Measurements from ENCODE around the gene KHDRBS1. TPM values are rescaled to one million over a fixed set of nuclear protein-coding genes. Genes with fewer than 3 reads are reported as not detected.
"Not testable (repeated sequence)": the region's sequence is repeated elsewhere in the genome, so short reads cannot be mapped to it uniquely, and the experiment has no call there.

Gene KHDRBS1
- total and polyA plus RNA-seq, 4 donors, result 83.9 to 188 (median 119) TPM

- WGBS (ENCODE audit: insufficient coverage), result 89% methylated on average over 1 of the region's 1 CpG
Measured at GRCh38 chr1:32007591-32007940, 6.1 kb upstream of the KHDRBS1 start.

DNA sequence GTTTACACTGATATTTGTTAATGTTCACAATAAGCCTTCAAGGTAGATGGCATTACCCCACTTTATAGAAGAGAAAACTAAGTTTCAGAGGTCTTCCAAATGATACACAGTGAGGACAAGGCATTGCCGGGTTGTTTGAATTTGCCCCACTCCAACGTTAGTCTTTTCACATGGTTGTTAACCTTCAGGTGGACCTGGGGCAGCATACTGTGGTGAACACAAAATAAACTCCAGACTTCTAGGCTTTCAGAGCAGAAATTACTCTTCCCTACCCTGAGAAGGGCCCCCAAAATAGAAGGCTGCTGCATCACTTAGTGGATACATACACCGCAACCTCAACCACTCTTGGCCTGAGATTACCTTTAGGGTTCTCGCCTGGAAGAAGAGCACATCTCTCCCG, 3.4 kb upstream of the KHDRBS1 start:
- no peak for DNase-seq (ENCODE audit: low read depth in 4 of 6, low spot score in 6 of 6)
- Histone ChIP-seq H3K4me1 (ENCODE audit: control insufficient read depth, insufficient read depth, low read length) (no peaks in the 10 kb centered on the region), H3K36me3 (ENCODE audit: control insufficient read depth, insufficient read depth, low read length) (no peaks in the 10 kb centered on the region), H3K4me3 (ENCODE audit: low read depth, low read length) (no peak overlapping the region), H3K27me3 (ENCODE audit: control insufficient read depth, insufficient read depth, low read length) (no peaks in the 10 kb centered on the region), H3K9me3 (ENCODE audit: control insufficient read depth, insufficient read depth, low read length) (no peaks in the 10 kb centered on the region), H3K27ac (ENCODE audit: low read depth, low read length) (no peak overlapping the region)
- WGBS (ENCODE audit: insufficient coverage), result 43% methylated on average over 1 of the region's 5 CpGs

More at GRCh38 chr1:32007591-32007940, 6.1 kb upstream of the KHDRBS1 start:
- H3K4me1 ChIP-seq (ENCODE audit: control insufficient read depth, insufficient read depth, low read length), result no peaks in the 10 kb centered on the region
- no peaks in the 10 kb centered on the region for H3K36me3 ChIP-seq (ENCODE audit: control insufficient read depth, insufficient read depth, low read length)
- DNase-seq (ENCODE audit: low read depth in 4 of 6, low spot score in 6 of 6), result no peak
- no peak overlapping the region for H3K4me3 ChIP-seq (ENCODE audit: low read depth, low read length)
- H3K27ac ChIP-seq (ENCODE audit: low read depth, low read length), result no peak overlapping the region
- H3K9me3 ChIP-seq (ENCODE audit: control insufficient read depth, insufficient read depth, low read length), result no peaks in the 10 kb centered on the region
- no peaks in the 10 kb centered on the region for H3K27me3 ChIP-seq (ENCODE audit: control insufficient read depth, insufficient read depth, low read length)

- 60% methylated on average over 7 of the region's 12 CpGs for WGBS (ENCODE audit: insufficient coverage)
- Histone ChIP-seq H3K4me1 (ENCODE audit: control insufficient read depth, insufficient read depth, low read length) (peaks cover 5% of the 10 kb centered on the region), H3K9me3 (ENCODE audit: control insufficient read depth, insufficient read depth, low read length) (no peaks in the 10 kb centered on the region), H3K4me3 (ENCODE audit: low read depth, low read length) (peak overlapping the region; percentile 86), H3K36me3 (ENCODE audit: control insufficient read depth, insufficient read depth, low read length) (peaks cover 3% of the 10 kb centered on the region), H3K27ac (ENCODE audit: low read depth, low read length) (peak overlapping the region; percentile 97), H3K27me3 (ENCODE audit: control insufficient read depth, insufficient read depth, low read length) (no peaks in the 10 kb centered on the region)
- DNase-seq (ENCODE audit: low read depth in 4 of 6, low spot score in 6 of 6), result peak in 1 of 6 donors; percentile 47
Measured at GRCh38 chr1:32012709-32013385, 821 bp upstream of the KHDRBS1 start.

GRCh38 chr1:32014199-32014947, 705 bp downstream of the KHDRBS1 start:
- Histone ChIP-seq H3K27ac (ENCODE audit: low read depth, low read length) (peak overlapping the region; percentile 97), H3K27me3 (ENCODE audit: control insufficient read depth, insufficient read depth, low read length) (no peaks in the 10 kb centered on the region), H3K9me3 (ENCODE audit: control insufficient read depth, insufficient read depth, low read length) (no peaks in the 10 kb centered on the region), H3K36me3 (ENCODE audit: control insufficient read depth, insufficient read depth, low read length) (peaks cover 9% of the 10 kb centered on the region), H3K4me1 (ENCODE audit: control insufficient read depth, insufficient read depth, low read length) (peaks cover 15% of the 10 kb centered on the region), H3K4me3 (ENCODE audit: low read depth, low read length) (peak overlapping the region; percentile 86)
- DNase-seq (ENCODE audit: low read depth in 4 of 6, low spot score in 6 of 6), result peak in 5 of 6 donors; percentile 12 to 86 (median 58)
- WGBS (ENCODE audit: insufficient coverage), result under 1% methylated on average over 47 of the region's 55 CpGs

GRCh38 chr1:32014948-32015273, 1.2 kb downstream of the KHDRBS1 start:
- H3K4me1 ChIP-seq (ENCODE audit: control insufficient read depth, insufficient read depth, low read length), result peaks cover 18% of the 10 kb centered on the region
- no peaks in the 10 kb centered on the region for H3K27me3 ChIP-seq (ENCODE audit: control insufficient read depth, insufficient read depth, low read length)
- H3K27ac ChIP-seq (ENCODE audit: low read depth, low read length), result peak overlapping the region; percentile 97
- 0% methylated on average over 10 of the region's 11 CpGs for WGBS (ENCODE audit: insufficient coverage)
- peaks cover 9% of the 10 kb centered on the region for H3K36me3 ChIP-seq (ENCODE audit: control insufficient read depth, insufficient read depth, low read length)
- peak in 4 of 6 donors; percentile 2 to 73 (median 30) for DNase-seq (ENCODE audit: low read depth in 4 of 6, low spot score in 6 of 6)
- peak overlapping the region; percentile 86 for H3K4me3 ChIP-seq (ENCODE audit: low read depth, low read length)
- no peaks in the 10 kb centered on the region for H3K9me3 ChIP-seq (ENCODE audit: control insufficient read depth, insufficient read depth, low read length)

DNA sequence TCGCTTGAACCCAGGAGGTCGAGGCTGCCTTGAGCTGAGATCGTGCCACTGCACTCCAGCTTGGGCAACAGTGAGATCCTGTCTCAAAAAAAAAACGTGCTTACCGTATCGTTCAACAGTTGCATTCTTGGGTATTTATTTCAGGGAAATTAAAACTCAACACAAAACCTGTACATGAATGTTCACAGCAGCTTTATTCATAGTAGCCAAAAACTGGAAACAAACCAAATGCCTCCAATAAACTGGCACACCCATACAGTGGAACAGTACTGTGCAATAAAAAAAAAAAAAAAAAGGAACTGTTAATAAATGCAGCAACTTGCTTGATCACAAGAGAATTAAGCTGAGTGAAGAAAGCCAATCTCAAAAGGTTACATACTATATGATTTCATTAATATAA, 6.7 kb downstream of the KHDRBS1 start:
- DNase-seq (ENCODE audit: low read depth in 4 of 6, low spot score in 6 of 6), result peak in 2 of 6 donors; percentile 7 to 18
- no peaks in the 10 kb centered on the region for H3K27me3 ChIP-seq (ENCODE audit: control insufficient read depth, insufficient read depth, low read length)
- no peak overlapping the region for H3K27ac ChIP-seq (ENCODE audit: low read depth, low read length)
- H3K36me3 ChIP-seq (ENCODE audit: control insufficient read depth, insufficient read depth, low read length), result peaks cover 13% of the 10 kb centered on the region
- H3K4me3 ChIP-seq (ENCODE audit: low read depth, low read length), result no peak overlapping the region
- WGBS (ENCODE audit: insufficient coverage), result no CpG with 5 or more reads among the region's 6 CpGs
- no peaks in the 10 kb centered on the region for H3K9me3 ChIP-seq (ENCODE audit: control insufficient read depth, insufficient read depth, low read length)
- peaks cover 22% of the 10 kb centered on the region for H3K4me1 ChIP-seq (ENCODE audit: control insufficient read depth, insufficient read depth, low read length)

DNA sequence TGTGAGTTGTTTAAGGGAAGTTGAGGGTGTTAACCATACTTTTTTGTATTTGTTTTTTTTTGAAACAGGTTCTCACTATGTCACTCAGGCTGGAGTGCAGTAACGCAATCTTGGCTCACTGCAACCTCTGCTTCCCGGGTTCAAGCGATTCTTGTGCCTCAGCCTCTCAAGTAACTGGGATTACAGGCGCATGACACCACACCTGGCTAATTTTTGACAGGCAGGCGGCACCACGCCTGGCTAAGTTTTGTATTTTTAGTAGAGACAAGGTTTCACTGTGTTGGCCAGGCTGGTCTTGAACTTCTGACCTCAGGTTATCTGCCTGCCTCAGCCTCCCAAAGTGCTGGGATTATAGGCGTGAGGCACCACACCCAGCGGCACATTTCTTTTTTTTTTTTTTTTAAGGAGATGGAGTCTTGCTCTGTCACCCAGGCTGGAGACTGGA, 7.9 kb downstream of the KHDRBS1 start:
- peaks cover 19% of the 10 kb centered on the region for H3K36me3 ChIP-seq (ENCODE audit: control insufficient read depth, insufficient read depth, low read length)
- not testable (repeated sequence) for H3K27me3 ChIP-seq (ENCODE audit: control insufficient read depth, insufficient read depth, low read length); H3K27ac ChIP-seq (ENCODE audit: low read depth, low read length); DNase-seq (ENCODE audit: low read depth in 4 of 6, low spot score in 6 of 6); H3K4me3 ChIP-seq (ENCODE audit: low read depth, low read length); H3K9me3 ChIP-seq (ENCODE audit: control insufficient read depth, insufficient read depth, low read length)
- 96% methylated on average over 6 of the region's 8 CpGs for WGBS (ENCODE audit: insufficient coverage)
- H3K4me1 ChIP-seq (ENCODE audit: control insufficient read depth, insufficient read depth, low read length), result peaks cover 16% of the 10 kb centered on the region

- Histone ChIP-seq H3K27me3 (ENCODE audit: control insufficient read depth, insufficient read depth, low read length) (no peaks in the 10 kb centered on the region), H3K9me3 (ENCODE audit: control insufficient read depth, insufficient read depth, low read length) (no peaks in the 10 kb centered on the region), H3K36me3 (ENCODE audit: control insufficient read depth, insufficient read depth, low read length) (peaks cover 13% of the 10 kb centered on the region), H3K4me3 (ENCODE audit: low read depth, low read length) (no peak overlapping the region), H3K27ac (ENCODE audit: low read depth, low read length) (no peak overlapping the region), H3K4me1 (ENCODE audit: control insufficient read depth, insufficient read depth, low read length) (peaks cover 16% of the 10 kb centered on the region)
- 60% methylated on average over 1 of the region's 3 CpGs for WGBS (ENCODE audit: insufficient coverage)
- DNase-seq (ENCODE audit: low read depth in 4 of 6, low spot score in 6 of 6), result no peak
Measured at GRCh38 chr1:32023351-32023750, 9.7 kb downstream of the KHDRBS1 start.

- WGBS (ENCODE audit: insufficient coverage), result 94% methylated on average over 4 of the region's 6 CpGs
- Histone ChIP-seq H3K27ac (ENCODE audit: low read depth, low read length) (no peak overlapping the region), H3K4me3 (ENCODE audit: low read depth, low read length) (no peak overlapping the region), H3K36me3 (ENCODE audit: control insufficient read depth, insufficient read depth, low read length) (peaks cover 10% of the 10 kb centered on the region), H3K9me3 (ENCODE audit: control insufficient read depth, insufficient read depth, low read length) (no peaks in the 10 kb centered on the region), H3K4me1 (ENCODE audit: control insufficient read depth, insufficient read depth, low read length) (no peaks in the 10 kb centered on the region), H3K27me3 (ENCODE audit: control insufficient read depth, insufficient read depth, low read length) (no peaks in the 10 kb centered on the region)
- no peak for DNase-seq (ENCODE audit: low read depth in 4 of 6, low spot score in 6 of 6)
Measured at GRCh38 chr1:32025515-32025914, 11.8 kb downstream of the KHDRBS1 start.

- H3K4me1 ChIP-seq (ENCODE audit: control insufficient read depth, insufficient read depth, low read length), result no peaks in the 10 kb centered on the region
- H3K36me3 ChIP-seq (ENCODE audit: control insufficient read depth, insufficient read depth, low read length), result peaks cover 19% of the 10 kb centered on the region
- H3K4me3 ChIP-seq (ENCODE audit: low read depth, low read length), result no peak overlapping the region
- DNase-seq (ENCODE audit: low read depth in 4 of 6, low spot score in 6 of 6), result no peak
- no peaks in the 10 kb centered on the region for H3K27me3 ChIP-seq (ENCODE audit: control insufficient read depth, insufficient read depth, low read length)
- no peaks in the 10 kb centered on the region for H3K9me3 ChIP-seq (ENCODE audit: control insufficient read depth, insufficient read depth, low read length)
- H3K27ac ChIP-seq (ENCODE audit: low read depth, low read length), result no peak overlapping the region
- WGBS (ENCODE audit: insufficient coverage), result no CpG with 5 or more reads among the region's 3 CpGs
Measured at GRCh38 chr1:32028746-32029145, 15.1 kb downstream of the KHDRBS1 start.
